Measurements from ENCODE around the gene BCCIP. TPM values are rescaled to one million over a fixed set of nuclear protein-coding genes. Genes with fewer than 3 reads are reported as not detected.

Gene BCCIP
- total RNA-seq, 1 donor from 2014 or later: 68.1 TPM

DNA sequence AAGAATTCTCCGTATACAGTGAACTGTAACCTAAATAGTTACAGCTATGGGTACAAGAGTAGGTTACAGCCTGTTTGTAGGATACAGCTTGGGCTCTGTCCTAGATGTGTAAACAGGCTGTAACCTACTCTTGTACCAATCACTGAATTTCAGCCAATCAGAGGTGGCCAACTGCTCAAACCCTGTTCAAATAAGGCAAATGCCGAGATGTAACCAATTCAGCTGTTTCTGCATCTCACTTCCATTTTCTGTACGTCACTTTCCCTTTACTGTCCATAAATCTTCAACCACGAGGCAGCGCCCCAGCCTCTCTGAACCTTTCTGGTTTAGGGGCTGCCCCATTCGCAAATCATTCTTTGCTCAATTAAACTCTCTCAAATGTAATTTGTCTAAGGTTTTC is 39.4 kb upstream of the BCCIP start:
- no peaks in the 10 kb centered on the region for H3K9me3 ChIP-seq (ENCODE audit: insufficient read depth, low read depth, low read length)
- Mint-ChIP-seq H3K27me3 (ENCODE audit: low read depth, unreplicated experiment) (peaks cover 8% of the 10 kb centered on the region), H3K36me3 (ENCODE audit: low read depth, unreplicated experiment) (peaks cover 13% of the 10 kb centered on the region), H3K27ac (ENCODE audit: unreplicated experiment) (no peak overlapping the region), H3K4me3 (ENCODE audit: unreplicated experiment) (no peak overlapping the region), H3K4me1 (ENCODE audit: low read depth, unreplicated experiment) (peaks cover 17% of the 10 kb centered on the region), H3K9me3 (ENCODE audit: unreplicated experiment) (peaks cover 4% of the 10 kb centered on the region)
- H3K4me3 ChIP-seq (ENCODE audit: insufficient read depth, low read depth, low read length): no peak overlapping the region
- H3K4me2 ChIP-seq (ENCODE audit: low read length): no peak overlapping the region
- TF ChIP-seq, protein P1, sequence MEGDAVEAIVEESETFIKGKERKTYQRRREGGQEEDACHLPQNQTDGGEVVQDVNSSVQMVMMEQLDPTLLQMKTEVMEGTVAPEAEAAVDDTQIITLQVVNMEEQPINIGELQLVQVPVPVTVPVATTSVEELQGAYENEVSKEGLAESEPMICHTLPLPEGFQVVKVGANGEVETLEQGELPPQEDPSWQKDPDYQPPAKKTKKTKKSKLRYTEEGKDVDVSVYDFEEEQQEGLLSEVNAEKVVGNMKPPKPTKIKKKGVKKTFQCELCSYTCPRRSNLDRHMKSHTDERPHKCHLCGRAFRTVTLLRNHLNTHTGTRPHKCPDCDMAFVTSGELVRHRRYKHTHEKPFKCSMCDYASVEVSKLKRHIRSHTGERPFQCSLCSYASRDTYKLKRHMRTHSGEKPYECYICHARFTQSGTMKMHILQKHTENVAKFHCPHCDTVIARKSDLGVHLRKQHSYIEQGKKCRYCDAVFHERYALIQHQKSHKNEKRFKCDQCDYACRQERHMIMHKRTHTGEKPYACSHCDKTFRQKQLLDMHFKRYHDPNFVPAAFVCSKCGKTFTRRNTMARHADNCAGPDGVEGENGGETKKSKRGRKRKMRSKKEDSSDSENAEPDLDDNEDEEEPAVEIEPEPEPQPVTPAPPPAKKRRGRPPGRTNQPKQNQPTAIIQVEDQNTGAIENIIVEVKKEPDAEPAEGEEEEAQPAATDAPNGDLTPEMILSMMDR (IDR thresholded peaks at IDR 0.05; ENCODE audit: insufficient read depth, low read depth, low read length): no peak
- TF ChIP-seq EZH2 (IDR thresholded peaks at IDR 0.05; ENCODE audit: insufficient read depth, low read length): no peak
- H3K9ac ChIP-seq (ENCODE audit: low read length): no peak overlapping the region
- H3K79me2 ChIP-seq (ENCODE audit: insufficient read depth, low read length): no peaks in the 10 kb centered on the region
- DNase-seq (ENCODE audit: low read depth): no peak
- no peaks in the 10 kb centered on the region for H4K20me1 ChIP-seq (ENCODE audit: insufficient read depth, low read length)
- H3K36me3 ChIP-seq (ENCODE audit: insufficient read depth, low read length): no peaks in the 10 kb centered on the region
- H2AFZ ChIP-seq (ENCODE audit: low read depth, low read length): no peak overlapping the region
- no peaks in the 10 kb centered on the region for H3K4me1 ChIP-seq (ENCODE audit: insufficient read depth, low read length)
- no peak overlapping the region for H3K27ac ChIP-seq (ENCODE audit: low read depth, low read length)
- FAIRE-seq: no peak
- no peaks in the 10 kb centered on the region for H3K27me3 ChIP-seq (ENCODE audit: insufficient read depth, low read length)

DNA sequence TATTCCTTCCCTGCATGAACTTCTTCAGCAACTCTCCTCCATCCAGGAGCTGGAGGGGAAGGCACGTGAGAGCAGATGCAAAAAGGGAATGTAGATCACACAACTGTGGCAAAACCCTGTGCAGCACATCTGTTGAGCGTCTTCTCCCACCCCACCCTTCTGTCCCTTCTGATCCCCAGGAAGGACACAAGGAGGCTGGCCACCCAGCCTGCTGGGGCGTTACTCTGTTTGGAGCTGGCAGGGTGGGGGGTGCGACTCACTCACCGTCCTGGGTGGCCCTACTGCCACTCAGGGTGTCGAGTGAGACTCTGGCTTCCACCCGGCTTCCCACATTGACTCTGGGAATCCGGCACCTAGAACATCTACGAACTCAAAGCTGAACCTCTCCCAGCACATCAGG is 37.6 kb upstream of the BCCIP start:
- Histone ChIP-seq H3K36me3 (ENCODE audit: insufficient read depth, low read length) (peaks cover 3% of the 10 kb centered on the region), H3K4me1 (ENCODE audit: insufficient read depth, low read length) (no peaks in the 10 kb centered on the region), H2AFZ (ENCODE audit: low read depth, low read length) (no peak overlapping the region), H3K9me3 (ENCODE audit: insufficient read depth, low read depth, low read length) (no peaks in the 10 kb centered on the region), H3K79me2 (ENCODE audit: insufficient read depth, low read length) (no peaks in the 10 kb centered on the region), H3K9ac (ENCODE audit: low read length) (no peak overlapping the region), H3K27me3 (ENCODE audit: insufficient read depth, low read length) (no peaks in the 10 kb centered on the region), H4K20me1 (ENCODE audit: insufficient read depth, low read length) (no peaks in the 10 kb centered on the region), H3K27ac (ENCODE audit: low read depth, low read length) (no peak overlapping the region), H3K4me2 (ENCODE audit: low read length) (no peak overlapping the region), H3K4me3 (ENCODE audit: insufficient read depth, low read depth, low read length) (no peak overlapping the region)
- Mint-ChIP-seq H3K4me3 (ENCODE audit: unreplicated experiment) (no peak overlapping the region), H3K27me3 (ENCODE audit: low read depth, unreplicated experiment) (peaks cover 4% of the 10 kb centered on the region), H3K27ac (ENCODE audit: unreplicated experiment) (no peak overlapping the region), H3K36me3 (ENCODE audit: low read depth, unreplicated experiment) (peaks cover 10% of the 10 kb centered on the region), H3K4me1 (ENCODE audit: low read depth, unreplicated experiment) (peaks cover 17% of the 10 kb centered on the region), H3K9me3 (ENCODE audit: unreplicated experiment) (no peaks in the 10 kb centered on the region)
- DNase-seq (ENCODE audit: low read depth): no peak
- FAIRE-seq: no peak
- TF ChIP-seq EZH2 (IDR thresholded peaks at IDR 0.05; ENCODE audit: insufficient read depth, low read length): no peak
- TF ChIP-seq, protein P1 (IDR thresholded peaks at IDR 0.05; ENCODE audit: insufficient read depth, low read depth, low read length): no peak

DNA sequence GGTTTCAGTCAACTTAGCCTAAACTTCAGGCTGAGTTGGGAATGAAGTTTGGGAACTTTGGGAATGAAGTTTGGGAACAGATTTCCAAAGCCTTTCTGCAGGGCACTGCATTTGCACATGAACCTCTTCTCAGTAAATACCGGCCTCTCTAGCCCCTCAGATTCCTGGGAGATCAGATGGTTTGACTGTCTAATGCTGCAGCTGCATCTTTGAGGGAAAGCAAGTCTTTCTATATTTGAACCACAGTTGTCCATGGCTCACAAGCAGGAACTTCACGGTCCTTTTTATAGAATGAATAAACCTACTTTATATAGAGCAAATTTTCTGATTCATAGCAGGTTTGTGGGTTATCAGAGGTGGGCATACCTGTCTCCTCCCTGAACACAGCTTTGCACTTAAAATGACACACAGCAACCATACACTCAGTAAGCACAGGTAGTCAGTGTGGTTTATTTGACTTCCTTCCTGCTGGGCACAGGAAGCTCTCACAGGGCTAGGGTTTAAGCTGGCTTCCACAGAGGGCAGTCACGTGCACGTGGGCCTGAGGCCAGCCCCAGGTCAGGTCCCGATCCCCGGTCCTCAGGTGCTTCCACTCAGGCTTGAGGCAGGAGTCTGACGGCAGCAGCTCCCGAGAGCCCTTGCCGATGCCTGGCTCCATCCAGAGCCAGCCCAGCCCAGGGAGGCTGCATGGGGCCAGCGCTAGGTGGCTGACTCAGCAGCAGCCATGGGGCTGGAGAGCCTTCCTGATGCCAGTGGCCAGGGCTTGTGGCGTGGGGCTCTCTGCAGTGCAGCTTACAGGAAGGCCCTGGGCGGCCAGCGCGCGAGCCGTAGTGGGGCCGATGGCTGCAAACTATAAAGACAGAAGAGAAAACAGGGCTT is 35.0 kb upstream of the BCCIP start:
- no peak for FAIRE-seq

More for the DNA sequence above, 35.0 kb upstream of the BCCIP start:
- H4K20me1 ChIP-seq (ENCODE audit: insufficient read depth, low read length): no peaks in the 10 kb centered on the region
- H3K79me2 ChIP-seq (ENCODE audit: insufficient read depth, low read length): no peaks in the 10 kb centered on the region
- Mint-ChIP-seq H3K4me1 (ENCODE audit: low read depth, unreplicated experiment) (peaks cover 9% of the 10 kb centered on the region), H3K9me3 (ENCODE audit: unreplicated experiment) (no peaks in the 10 kb centered on the region), H3K27ac (ENCODE audit: unreplicated experiment) (no peak overlapping the region), H3K36me3 (ENCODE audit: low read depth, unreplicated experiment) (peaks cover 12% of the 10 kb centered on the region), H3K27me3 (ENCODE audit: low read depth, unreplicated experiment) (peaks cover 4% of the 10 kb centered on the region), H3K4me3 (ENCODE audit: unreplicated experiment) (no peak overlapping the region)
- H3K36me3 ChIP-seq (ENCODE audit: insufficient read depth, low read length): peaks cover 3% of the 10 kb centered on the region
- no peak overlapping the region for H2AFZ ChIP-seq (ENCODE audit: low read depth, low read length)
- H3K4me3 ChIP-seq (ENCODE audit: insufficient read depth, low read depth, low read length): no peak overlapping the region
- H3K27ac ChIP-seq (ENCODE audit: low read depth, low read length): no peak overlapping the region
- no peaks in the 10 kb centered on the region for H3K4me1 ChIP-seq (ENCODE audit: insufficient read depth, low read length)
- DNase-seq (ENCODE audit: low read depth): no peak
- no peak overlapping the region for H3K4me2 ChIP-seq (ENCODE audit: low read length)
- H3K9ac ChIP-seq (ENCODE audit: low read length): no peak overlapping the region
- no peaks in the 10 kb centered on the region for H3K27me3 ChIP-seq (ENCODE audit: insufficient read depth, low read length)
- no peak for TF ChIP-seq EZH2 (IDR thresholded peaks at IDR 0.05; ENCODE audit: insufficient read depth, low read length)
- TF ChIP-seq, protein P1 (IDR thresholded peaks at IDR 0.05; ENCODE audit: insufficient read depth, low read depth, low read length): no peak
- H3K9me3 ChIP-seq (ENCODE audit: insufficient read depth, low read depth, low read length): no peaks in the 10 kb centered on the region

Data from astrocyte (in vitro differentiated cells and primary cell).